Muscle of back (tissue), 11 donors: ENCODE measurements around the gene DUSP11. TPM values are rescaled to one million over a fixed set of nuclear protein-coding genes. Genes with fewer than 3 reads are reported as not detected.
"Not testable (repeated sequence)": the region's sequence is repeated elsewhere in the genome, so short reads cannot be mapped to it uniquely, and the experiment has no call there.

ENCODE experiments used
- DNase-seq, 3 donors: peaks; one replicate each; pipeline versions ENCODE4 v3.0.0 to v3.0.0-alpha.2; 2013
- polyA plus RNA-seq, 10 donors: library from polyadenylated mRNA; unstranded; fragments of 120-200 nt; gene quantifications; one replicate each; pipeline ENCODE4 v1.2.1, GENCODE V29; 2013; ENCODE audit not compliant: insufficient read length in 10 of 10

The DUSP11 gene
- polyA plus RNA-seq, 10 donors = 16.5 to 22.3 (median 19.7) TPM

- DNase-seq = no peak
Observed at GRCh38 chr2:73776869-73777519, 2.9 kb downstream of the DUSP11 start.

DNA sequence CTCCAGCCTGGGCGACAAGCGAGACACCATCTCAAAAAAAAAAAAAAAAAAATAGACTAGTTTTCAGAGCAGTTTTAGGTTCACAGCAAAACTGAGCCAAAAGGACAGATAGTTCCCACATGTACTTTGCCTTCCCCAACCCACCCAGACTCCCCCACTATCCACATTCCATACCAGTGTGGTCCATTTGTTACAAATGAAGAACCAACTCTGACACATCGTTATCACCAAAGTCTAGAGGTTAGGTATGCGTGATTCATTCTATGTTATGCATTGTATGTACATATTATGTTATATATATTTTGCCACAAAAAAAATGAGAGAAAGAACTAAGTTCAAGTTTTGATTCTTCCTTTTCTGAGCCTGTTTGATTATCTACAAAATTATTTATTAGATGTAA is 3.5 kb downstream of the DUSP11 start:
- peak in 1 of 3 donors; percentile 27 for DNase-seq

GRCh38 chr2:73772819-73773218 is 7.1 kb downstream of the DUSP11 start:
- no peak for DNase-seq

GRCh38 chr2:73770725-73771124 is 9.2 kb downstream of the DUSP11 start:
- DNase-seq = no peak

- DNase-seq = no peak
Observed at GRCh38 chr2:73766994-73767393, 12.9 kb downstream of the DUSP11 start.

GRCh38 chr2:73766349-73766748 is 13.6 kb downstream of the DUSP11 start:
- DNase-seq = no peak

- DNase-seq = no peak
Observed at GRCh38 chr2:73764945-73765344, 15.0 kb downstream of the DUSP11 start.

DNA sequence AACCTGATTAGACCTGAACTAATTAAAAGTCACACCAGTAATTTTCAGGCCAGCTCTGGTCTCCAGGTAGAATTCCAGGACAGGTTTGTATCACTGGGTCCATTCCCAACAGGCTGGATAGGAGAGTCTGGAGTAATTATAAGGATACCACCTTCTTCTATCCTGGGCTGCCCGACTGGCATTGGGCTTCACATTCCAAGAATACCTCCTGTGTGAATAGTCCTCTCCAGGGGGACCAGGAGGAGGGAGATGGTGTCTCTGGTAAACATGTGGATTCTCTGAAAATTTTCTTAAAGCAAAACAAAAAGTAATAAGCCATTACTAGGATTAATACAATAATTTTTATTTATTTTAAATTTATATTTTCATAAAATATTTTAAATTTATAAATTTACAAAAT is 17.3 kb downstream of the DUSP11 start:
- DNase-seq = no peak

GRCh38 chr2:73759904-73760303 is 20.0 kb downstream of the DUSP11 start:
- DNase-seq = no peak

DNA sequence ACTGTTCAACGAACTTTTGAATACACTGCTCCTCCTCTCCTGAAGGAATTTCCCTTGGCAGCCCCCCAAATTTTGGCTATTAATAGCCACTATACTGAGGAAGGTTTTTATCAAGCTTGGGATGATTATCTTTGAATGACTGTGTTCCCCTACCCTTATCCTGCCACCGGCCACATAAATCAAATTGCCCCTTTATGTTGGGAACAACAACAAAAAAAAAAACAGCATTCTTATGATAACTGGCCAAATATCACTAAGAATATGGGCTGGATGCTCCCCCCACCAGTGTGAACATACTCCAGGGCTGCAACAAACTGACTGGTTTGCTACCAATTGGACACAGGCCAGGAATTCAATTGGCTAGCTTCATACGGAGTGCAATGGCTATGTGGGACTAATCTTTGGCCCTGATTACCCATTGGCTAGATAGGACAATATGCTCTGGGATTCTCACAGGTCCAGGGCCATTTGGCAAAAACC is 20.6 kb downstream of the DUSP11 start:
- DNase-seq = peak in 2 of 3 donors; percentile 11 to 28

GRCh38 chr2:73754332-73754731 is 25.6 kb downstream of the DUSP11 start:
- not testable (repeated sequence) for DNase-seq

GRCh38 chr2:73749314-73749713 is 30.6 kb downstream of the DUSP11 start:
- no peak for DNase-seq

- no peak for DNase-seq
Observed at GRCh38 chr2:73746877-73747208, 33.1 kb downstream of the DUSP11 start.

DNA sequence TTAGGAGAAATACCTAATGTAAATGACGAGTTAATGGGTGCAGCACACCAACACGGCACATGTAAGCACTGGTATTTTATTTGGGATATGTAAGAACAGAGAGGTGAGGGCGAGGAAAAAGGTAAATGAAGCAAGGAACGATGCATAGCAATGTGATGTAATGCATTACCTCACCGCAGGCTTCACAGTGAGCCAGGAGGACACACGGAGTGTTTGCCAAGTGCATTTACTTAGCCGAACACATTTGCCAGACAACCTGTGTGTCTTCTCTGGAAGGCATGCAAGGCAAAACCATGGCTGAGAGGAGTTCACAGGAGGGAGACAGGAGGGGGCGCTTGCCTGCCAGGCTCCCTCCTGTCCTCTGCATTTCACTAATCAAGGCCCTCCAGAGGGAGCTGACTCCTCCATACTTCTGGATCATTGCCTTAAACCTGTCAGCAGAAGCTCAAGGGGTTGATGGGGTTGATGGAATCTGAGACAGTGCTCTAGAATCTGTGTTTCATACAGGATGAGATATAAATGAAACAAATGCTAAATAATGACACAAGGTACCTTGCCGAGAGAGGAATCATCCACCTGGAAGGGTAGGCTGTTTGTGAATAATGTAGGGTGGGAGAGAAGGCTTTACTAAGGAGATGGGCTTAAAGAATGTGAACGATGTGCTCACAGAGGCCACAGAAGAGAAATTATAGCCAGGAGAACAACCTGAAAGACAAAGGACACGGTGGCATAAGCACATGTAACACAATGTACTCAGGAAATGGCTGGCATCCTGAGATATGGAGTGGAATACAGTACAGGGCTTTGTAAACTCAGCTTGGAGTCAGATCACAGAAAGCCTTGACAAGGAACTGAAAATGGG is 33.7 kb downstream of the DUSP11 start:
- no peak for DNase-seq

DNA sequence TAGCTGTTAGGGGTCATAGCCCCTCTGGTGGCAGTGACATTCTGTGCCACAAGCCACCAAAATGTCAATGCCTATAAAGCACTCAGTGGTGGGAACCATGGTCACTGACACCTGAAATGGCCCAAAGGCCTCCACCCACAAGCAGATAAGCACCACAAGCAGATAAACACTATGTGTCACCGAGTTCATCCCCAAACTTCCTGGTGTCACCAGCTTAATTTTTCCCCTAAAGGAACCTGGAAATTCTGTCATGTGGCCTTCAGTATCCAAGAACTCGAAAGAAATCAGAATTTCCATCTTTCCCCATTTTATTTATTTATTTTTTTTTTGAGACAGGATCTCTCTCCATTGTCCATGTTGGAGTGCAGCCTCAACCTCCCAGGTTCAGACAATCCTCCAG is 39.1 kb downstream of the DUSP11 start:
- no peak for DNase-seq

GRCh38 chr2:73739101-73739500 is 40.8 kb downstream of the DUSP11 start:
- no peak for DNase-seq

- peak; percentile 98 for DNase-seq
Observed at GRCh38 chr2:73736855-73737779, 42.8 kb downstream of the DUSP11 start, which contains the start of gene TPRKB. TPRKB (minus strand) TSS chr2:73737345; CDS start chr2:73734569, 2,776 bp downstream.

GRCh38 chr2:73736378-73736777 is 43.5 kb downstream of the DUSP11 start:
- DNase-seq = no peak

DNA sequence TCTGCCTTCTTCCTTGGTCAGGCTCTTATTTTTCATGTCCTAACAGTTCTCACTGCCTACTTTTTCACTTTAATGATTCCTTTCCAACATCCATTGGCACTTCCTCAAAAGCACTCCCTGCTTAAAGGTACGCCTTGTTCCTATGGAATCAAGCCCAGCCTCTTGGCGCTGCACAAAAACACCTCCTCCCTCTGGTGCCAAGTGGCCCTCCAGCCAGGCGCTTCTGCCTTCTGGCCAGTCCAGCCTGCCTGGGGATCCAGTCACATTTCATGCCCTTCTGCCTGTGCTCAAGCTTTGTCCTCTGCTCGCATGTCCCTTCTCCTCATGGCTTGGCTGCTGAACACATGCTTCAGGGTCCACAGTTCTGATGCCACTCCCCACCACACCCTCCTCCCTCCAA is 49.1 kb downstream of the DUSP11 start:
- DNase-seq = no peak

DNA sequence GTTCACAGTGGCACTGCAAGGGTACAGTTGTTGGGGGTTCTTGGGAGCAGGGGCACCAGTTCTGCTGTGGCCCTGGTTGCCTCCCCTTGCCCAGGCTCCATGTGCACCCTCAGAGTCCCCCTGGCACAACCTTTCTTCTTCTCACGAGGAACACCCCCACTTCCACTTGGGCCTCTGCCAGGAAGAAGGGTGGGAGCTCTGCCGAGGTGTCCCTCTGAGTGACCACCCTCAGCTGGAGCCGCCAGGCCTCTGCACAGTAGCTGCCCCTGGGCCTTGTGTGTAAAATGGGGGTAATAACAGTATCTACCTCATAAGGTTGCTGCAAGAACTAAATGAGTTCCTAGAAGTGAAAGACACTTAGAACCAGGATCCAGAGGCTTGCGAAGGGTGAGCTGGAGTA is 51.2 kb downstream of the DUSP11 start:
- no peak for DNase-seq

DNA sequence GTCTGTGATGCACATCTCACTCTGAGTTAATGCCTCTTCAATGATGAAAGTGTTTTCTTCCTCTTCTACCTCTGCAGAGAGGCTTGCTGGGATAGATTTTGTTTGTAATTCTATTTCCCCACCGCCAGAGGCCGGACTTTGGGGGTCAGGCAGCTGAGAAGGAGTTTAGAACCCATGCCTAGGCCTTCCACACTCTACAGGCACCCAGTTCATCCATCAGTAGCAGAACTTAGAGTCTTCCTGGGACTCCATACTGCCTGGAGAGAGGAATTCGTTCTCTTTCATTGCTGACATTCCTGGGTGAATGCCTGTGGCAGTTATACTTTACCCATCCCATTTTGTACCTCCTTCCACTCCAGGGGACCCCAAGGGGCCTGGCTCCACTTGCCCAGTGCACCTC is 51.9 kb downstream of the DUSP11 start:
- DNase-seq = no peak

DNA sequence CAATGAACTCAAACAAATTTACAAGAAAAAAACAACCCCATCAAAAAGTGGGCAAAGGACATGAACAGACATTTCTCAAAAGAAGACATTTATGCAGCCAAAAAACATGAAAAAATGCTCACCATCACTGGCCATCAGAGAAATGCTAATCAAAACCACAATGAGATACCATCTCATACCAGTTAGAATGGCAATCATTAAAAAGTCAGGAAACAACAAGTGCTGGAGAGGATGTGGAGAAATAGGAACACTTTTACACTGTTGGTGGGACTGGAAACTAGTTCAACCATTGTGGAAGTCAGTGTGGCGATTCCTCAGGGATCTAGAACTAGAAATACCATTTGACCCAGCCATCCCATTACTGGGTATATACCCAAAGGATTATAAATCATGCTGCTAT is 53.2 kb downstream of the DUSP11 start:
- not testable (repeated sequence) for DNase-seq
